HPDE6-E6E7 (cell line): ENCODE measurements around the gene TENT4B.

Source experiments
- DNase-seq: peaks from one replicate; pipeline ENCODE4 v3.0.0; 2011; ENCODE audit warnings: missing footprints; ENCODE audit errors: extremely low spot score

TENT4B gene

DNA sequence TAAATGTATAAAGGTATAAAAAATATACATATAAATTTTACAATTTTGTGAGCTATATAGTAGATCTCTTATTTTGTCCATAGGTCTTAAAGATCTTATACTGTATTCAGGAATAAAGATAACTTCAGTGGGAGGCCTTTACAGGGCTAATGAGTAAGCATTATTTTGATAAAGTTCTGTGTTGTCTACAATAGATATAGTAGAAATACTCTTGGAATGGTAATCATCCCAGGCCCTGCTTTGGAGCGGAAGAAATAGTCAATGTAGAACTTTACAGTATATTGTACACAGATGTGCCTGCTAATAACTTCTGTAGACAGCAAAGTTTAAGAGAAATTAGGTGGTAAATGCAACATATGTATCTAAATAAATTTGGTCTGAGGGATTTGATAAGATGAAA is 42.6 kb downstream of the TENT4B start:
- DNase-seq, result no peak

DNA sequence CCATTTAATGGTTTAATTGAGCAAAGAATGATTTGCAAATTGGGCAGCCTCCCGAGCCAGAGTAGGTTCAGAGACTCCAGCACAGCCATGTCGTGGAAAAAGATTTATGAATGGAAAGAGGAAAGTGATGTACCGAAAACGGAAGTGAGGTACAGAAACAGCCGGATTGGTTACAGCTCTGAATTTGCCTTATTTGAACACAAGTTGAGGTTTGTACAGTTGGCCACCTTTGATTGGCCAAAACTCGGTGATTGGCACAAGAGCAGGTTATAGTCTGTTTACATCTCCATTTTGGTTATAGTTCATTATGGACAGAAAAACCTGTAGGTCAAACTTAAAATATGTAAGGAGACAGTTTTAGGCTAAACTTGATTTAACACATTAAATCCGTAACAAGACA is 44.5 kb downstream of the TENT4B start:
- DNase-seq, result no peak

DNA sequence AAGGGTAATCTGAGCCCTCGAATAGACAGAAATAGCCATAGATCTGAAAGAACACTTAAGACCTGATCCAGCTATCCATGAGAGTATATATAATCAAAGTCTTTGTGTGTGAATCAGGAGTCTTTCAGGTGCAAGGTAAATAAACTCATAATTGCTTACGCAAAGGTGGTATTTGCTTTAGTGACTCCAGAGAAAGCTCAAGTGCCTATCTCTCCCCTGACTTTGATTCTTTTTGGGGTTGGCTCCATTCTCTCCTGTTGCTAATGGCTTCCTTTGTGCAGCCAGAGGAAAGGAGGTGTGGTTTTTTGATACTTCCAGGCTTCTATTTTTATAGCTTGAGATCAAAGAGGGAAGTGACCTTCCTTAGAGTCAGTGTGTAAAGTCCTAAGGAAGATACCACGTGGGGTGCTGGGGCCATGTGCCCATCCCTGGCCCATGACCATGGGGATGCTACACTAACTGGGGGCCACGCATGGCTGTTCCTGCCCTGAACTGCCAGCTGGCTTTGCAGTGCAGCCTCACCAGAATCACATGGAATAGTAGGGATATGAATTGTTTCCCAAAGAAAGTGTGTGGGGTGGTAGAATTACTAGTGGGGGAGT is 45.8 kb downstream of the TENT4B start:
- no peak for DNase-seq

DNA sequence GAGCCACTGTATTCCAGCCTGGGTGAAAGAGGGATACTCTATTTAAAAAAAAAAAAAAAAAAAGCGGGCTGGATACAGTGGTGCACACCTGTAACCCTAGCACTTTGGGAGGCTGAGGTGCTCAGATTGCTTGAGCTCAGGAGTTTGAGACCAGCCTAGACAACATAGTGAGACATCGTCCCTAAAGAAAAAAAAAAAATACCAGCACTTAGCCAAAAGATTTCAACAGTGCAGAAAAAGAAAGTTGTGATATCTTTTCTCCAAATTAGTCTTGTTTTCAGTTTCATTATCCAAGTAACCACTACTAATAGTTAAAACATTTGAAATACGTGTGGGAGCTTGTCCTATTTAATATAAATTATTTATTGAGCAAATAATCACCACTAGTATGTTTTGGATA is 48.7 kb downstream of the TENT4B start:
- DNase-seq, result no peak

DNA sequence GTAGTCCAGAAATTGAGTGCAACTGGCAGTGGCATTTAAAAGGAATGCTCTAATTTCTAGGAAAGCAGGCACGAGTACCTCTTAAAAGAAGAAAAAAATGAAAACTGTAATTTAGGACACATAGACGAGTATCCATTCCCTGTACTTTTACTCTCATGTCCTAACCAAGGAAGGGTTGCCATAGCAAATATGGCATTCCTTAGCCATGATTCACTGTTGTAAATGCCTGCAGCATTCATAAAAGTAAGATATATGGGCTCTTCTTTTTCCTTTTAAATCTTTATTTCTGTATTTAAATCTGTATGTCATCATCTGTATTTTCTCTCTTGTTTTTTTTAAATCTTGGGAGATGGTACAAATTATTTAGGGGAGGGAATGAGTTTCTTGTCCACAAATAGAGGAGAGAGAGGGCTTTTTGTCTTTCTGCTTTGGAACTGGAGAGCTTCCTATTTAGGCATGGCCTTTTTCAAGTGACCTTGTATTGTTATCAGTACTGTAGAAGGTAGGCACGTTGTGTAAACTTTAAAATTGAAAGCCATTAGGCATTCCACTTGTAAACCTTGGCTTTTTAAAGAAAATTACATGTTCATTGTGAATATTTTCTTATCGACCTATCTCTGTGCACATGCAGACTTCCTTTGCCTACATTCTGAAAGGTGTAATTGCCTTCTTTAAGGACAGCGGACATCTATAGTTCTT is 50.0 kb downstream of the TENT4B start:
- DNase-seq, result peak; percentile 53

DNA sequence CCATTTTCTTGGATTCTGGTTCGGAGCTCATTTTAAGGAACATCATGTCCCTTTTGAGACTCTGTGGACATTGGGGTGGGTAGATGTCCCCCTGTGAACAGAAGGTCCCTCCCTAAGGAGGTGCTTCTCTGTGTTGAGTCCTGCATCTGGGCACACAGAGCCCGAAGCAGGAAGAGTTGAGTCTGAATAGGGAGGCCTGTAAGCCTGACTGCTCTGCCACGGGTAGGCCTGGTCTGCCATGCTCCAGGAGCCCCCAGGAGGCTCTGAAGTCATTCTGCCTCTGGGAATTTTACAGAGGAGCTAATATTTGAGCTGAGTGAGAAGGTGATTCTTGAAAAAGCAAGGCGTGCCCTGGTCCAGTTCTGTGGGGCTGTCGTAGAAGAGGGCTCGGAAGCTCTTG is 50.6 kb downstream of the TENT4B start:
- no peak for DNase-seq

DNA sequence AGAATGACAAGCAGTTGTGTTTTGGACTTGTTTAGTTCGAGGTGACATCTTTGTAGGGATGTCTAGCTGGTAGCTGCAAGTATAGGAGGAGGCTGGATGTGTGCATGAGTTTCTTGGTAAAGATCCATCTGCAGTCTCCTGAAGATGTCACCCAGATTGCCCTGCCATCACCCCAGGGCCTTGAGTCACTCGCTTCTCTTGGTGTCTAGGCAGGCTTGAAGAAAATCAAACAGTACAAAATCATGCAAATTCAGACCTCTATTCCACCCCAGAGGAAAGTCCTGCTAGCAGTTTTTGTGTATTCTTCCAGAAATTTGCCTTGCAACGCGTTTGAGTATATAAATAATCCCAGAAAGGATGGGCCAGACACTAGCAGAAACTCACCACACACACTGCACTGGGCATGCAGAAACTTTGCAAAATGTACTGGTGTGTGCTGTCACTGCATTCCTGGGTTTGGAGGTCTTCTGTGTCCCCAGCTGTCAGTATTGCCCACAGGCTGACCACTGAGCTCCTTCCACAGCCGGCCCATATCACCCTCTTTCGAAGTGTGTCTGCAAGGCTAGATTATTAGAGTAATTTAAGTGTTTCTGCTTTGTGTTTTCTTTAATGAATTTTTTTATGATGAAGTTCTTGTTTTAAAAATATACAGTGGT is 51.5 kb downstream of the TENT4B start:
- DNase-seq, result no peak

DNA sequence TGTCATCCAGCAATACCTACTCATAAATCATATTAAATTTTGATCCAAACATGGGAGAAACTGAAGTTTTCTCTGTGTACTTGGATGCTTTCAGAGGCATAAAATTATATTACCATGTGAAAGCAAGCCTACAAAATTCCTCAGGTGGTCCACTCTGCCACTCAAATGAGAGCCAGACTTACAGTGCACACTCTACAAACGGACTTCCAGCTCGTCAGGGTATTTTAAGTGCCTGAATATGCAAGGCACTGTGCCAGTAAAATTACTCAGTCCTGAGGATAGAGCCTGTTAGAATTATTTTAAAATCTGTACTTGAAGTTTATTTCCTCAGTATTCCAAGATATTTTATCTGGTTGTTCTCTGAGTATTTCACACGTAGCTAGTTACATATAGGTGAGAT is 54.5 kb downstream of the TENT4B start:
- no peak for DNase-seq

DNA sequence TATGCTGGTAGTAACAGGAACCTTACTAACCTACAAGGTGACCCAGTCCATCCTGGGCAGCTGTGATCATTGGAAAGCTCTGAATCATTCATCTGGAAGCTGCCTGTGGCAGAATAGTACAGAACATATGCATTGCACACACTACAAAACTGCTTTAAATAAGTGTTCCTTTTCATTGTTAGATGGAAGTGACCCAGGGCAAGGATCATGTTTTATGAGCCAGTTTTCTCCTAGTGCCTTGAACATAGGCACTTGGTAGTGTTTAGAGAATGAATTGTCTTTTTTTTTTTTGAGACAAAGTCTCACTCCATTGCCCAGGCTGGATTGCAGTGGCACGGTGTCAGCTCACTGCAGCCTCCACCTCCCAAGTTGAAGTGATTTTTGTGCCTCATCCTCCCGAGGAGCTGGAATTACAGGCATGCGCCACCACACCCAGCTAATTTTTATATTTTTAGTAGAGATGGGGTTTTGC is 55.4 kb downstream of the TENT4B start:
- no peak for DNase-seq

DNA sequence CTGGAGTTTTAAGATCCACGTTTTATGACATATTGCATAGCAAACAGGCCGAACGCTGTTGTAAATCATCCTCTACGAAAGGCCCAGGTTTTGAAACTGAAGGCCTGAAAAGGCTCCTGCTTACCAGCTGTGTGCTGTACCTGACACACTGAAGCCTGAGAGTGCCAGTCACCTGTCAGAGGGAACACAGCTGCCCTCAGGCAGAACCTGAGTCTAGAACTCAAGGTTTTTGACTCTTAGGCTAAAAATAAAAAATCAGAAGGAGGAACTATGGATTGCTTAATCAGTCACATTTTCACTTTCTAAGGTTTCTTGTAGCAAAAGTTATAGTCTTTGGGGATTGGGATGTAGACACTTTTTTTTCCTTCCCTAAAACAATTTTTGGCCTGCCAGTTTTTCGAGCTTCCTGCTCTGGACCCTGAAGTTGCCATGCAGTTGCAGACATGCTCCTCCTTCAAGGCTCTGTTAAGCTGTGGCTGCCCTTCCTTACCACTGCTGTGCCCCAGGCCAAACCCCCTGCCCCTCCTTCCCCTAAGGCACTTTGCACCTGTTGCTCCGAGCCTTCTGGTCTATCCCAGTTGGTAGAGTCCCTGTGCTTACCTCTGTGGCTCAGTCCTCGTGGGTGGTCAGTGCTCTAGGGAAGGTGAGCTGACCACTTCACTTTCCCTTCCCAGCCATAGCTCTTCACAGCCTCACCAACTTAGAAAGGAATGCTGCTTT is 56.6 kb downstream of the TENT4B start:
- no peak for DNase-seq

DNA sequence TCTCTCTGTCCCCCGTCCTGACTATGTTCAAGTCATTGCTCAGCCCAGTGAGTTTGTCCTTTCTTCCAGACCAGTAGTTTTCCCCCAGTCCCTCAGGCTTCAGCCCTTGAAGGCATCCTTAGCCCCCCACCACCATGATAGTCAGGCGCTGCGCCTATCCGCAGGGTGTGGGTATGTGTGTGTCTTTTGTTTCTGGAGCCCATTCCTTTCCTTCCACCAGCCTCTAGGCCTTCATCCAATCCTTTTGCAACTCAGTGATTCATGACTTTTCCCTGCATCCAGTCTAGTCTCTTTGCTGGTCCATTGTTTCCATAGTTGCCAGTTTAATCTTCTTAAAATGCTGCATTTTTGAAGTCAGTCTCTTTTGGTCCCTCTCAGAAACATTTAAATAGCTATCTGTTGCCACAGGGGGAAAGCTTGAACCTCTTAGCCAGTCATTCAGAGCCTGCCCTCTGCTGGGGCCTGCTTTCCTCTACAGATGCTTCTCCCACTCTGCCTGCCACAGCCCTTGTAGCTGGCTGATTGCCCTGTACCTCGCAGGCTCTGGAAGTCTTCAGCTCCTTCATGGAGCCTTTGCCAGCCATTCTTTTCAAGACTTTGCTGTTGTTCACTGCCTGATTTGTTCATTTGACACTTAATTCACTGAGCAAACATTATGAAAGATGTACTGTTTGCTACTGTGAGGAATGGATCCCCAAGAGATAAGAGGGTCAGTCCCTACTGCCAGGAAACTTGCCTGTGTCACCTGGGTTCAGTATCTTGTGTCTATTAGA is 57.3 kb downstream of the TENT4B start:
- peak; percentile 62 for DNase-seq

DNA sequence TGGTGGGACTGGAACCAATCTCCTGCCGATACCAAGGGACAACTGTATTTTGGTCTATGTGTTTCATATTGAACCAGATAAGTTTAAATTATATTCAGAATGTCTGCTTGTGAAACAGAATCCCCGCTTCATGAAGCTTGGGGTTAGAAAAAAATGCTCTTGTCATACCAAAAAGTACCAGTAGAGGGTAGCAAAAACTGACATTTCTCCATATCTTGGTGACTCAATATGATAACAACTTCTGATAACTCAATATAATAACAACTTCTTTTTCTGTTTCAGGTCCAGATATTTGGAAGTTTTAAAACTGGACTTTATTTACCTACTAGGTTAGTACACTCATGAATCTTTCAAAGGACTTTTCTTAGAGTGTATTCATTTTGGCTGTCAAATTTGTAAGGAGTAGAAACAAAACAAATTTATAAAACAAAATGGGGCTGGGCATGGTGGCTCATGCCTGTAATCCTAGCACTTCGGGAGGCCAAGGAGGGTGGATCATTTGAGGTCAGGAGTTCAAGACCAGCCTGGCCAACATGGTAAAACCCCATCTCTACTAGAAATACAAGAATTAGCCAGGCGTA is 60.9 kb downstream of the TENT4B start:
- DNase-seq, result no peak

DNA sequence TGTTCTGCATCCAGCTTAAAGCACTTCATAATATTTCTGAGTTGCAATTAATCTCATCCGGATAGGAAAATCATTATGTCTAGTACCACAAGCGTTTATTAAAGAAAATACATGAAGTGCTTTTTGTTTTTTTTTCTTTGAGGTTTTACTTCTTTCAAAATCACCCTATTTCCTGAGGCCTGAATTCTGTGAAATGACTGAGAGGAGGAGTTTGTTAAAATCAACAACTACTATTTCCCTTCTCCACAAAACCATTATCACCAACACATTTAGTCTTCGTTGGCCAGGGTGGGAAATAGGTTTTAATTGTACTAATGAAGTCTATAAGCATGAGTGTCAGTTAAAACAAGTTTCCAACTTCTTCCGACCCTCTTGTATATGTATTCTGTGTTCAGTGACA is 62.6 kb downstream of the TENT4B start:
- DNase-seq, result no peak

DNA sequence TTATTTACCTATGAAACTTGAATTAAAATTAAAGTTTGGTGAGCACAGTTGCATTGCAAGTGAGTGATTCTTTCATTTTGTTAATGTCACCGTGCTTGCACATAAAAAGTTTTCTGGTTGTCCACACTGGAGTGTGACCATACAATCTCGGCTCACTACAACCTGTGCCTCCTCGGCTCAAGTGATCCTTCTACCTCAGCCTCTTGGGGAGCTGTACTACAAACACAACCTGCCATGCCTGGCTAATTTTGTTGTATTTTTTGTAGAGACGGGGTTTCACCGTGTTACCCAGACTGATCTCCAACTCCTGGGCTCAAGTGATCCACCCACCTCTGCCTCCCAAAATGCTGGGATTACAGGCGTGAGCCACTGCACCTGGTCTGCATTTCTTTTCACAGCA is 63.1 kb downstream of the TENT4B start:
- DNase-seq, result no peak

DNA sequence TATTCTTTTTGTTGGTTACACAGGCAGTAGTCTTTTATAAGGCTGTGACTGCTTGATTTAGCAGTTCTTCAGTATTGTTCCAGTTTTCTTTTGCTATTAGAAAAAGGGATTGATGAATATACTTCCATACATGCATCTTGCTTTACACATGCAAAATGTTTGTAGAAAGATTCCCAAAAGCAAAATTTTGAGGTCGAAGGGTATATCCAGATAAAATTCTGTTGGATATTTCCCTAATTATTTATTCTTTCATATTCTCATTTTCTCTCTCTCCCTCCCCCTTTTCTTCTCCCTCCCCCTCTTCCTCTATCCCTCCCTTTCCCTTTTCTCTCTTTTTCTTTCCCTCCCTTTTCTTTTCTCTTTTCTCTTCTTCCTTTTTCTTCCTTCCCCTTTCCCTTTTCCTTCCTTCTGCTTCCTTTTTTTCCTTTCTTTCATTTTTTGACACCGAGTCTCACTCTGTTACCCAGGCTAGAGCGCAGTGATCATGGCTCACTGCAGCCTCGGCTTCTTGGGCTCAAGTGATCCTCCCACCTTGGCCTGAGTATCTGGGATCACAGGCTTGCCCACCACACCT is 66.4 kb downstream of the TENT4B start:
- no peak for DNase-seq

DNA sequence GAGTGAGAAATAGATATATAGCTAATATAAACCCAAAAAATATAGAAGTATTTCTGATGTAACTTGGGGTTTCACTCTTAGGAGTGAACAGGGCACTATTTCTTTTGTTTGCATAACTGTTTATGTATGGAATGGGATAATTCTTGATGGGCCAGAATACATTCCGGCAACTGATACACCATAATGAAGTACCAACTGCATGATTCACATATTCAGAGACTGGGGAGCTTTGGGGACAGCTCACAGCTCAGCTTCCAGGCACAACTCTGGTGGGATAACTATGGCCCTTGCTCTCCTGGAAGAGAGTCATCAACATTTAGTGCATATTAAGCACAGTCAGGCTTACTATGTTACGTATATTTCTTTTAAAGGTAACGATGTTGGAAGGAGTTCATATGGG is 71.2 kb downstream of the TENT4B start:
- no peak for DNase-seq

DNA sequence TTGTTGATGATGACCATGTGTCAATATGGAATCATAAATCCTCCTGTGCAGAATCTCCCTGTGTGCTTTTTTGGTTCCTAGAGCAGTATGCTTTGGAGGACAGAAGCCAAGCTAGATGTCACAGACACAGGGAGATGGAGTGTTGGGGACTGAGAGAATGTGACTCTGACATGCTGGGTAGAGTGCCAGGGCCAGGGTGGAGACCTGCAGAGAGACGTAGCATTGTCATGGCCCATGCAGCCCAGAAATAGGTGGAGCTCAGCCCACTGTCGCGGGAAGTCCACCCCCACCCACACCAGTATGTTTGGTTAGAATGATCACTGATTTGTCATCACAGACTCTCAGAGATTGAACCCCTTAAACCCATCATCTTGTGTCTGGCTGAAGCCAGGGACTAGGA is 74.0 kb downstream of the TENT4B start:
- DNase-seq, result no peak

DNA sequence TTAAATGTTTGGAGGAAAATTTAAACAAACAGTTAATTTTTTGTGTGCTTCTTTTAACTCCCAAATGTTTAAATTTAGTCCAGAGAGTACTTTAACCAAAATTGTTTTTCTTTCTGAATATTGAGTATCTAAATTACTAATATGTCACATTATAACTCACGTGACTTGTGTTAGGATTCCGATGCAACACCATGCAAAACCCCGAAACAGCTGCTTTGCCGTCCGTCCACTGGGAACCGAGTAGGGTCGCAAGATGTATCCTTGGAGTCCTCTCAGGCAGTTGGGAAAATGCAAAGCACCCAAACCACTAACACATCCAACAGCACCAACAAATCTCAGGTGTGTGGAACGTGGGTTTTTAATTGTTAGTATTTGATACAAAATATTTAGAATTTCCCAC is 74.6 kb downstream of the TENT4B start:
- DNase-seq, result no peak

DNA sequence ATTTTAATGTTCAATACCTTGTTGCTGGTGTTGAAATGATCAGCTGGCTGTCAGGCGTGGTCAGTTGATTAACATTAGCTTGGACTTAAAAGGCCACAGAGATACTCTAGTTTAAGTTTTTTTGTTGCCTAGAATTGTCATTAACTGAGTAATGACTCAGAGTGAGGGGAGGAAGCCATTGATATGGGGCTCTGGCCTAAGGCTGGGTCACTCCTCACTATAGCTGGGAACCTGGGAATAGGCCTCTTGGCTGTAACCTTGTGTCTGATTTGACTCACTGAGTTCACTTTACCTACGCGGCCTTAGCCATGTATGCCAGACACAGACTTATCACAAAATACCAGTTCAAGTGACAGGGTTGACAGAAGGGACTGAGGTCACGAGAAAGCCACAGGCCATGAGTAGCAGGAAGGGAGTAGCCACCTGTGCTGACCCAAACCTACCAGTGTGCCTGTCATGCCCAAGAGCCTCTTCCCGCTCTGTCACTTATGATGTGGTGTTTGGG is 75.3 kb downstream of the TENT4B start:
- no peak for DNase-seq

DNA sequence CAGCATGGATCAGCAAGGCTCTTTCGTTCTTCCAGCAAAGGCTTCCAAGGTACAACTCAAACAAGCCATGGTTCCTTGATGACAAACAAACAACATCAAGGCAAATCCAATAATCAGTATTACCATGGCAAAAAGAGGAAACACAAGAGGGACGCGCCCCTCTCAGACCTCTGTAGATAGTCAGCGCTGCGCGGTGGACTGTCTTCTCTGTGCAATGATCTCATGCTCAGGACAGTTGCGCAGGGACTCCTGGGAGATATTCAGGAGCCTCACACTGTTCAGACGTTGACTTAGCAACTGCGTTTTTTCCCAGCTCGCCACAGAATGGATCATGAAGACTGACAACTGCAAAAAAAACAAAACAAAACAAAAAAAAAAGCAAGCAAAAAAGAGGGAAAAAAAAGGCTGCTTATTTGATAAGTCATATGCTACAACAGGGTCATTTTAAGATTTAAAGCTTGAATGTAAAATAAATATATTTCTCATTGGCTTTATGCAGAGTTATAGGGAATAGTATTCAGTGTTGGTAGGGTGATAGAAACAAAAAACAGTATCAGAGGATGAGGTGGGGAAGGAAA is 76.1 kb downstream of the TENT4B start:
- no peak for DNase-seq
